Measurements from ENCODE around the gene SPAG16. TPM values are rescaled to one million over a fixed set of nuclear protein-coding genes. Genes with fewer than 3 reads are reported as not detected.
"Not testable (repeated sequence)": the region's sequence is repeated elsewhere in the genome, so short reads cannot be mapped to it uniquely, and the experiment has no call there.

SPAG16 gene
- total and polyA plus RNA-seq, 10 donors: 9.0 to 19.7 (median 12.2) TPM

DNA sequence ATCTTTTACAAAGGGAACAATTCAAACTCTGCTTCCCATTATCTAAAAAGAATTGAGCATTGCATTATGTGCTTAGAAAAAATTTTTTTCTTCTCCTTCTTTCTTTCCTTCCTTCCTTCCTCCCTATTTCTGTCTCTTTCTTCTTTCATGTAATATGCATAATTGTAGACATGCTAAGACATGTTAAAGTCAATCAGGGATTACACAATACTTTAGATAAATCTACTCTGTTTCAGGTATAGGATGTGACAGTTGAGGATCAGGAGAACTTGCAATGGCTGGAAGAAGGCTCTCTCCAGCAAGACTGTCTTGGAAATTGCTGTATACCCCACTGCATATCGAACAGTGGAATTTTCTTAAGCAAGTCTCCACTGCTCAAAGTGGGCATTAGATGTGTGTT, 9.0 kb upstream of the SPAG16 start:
- TF ChIP-seq, protein P1, sequence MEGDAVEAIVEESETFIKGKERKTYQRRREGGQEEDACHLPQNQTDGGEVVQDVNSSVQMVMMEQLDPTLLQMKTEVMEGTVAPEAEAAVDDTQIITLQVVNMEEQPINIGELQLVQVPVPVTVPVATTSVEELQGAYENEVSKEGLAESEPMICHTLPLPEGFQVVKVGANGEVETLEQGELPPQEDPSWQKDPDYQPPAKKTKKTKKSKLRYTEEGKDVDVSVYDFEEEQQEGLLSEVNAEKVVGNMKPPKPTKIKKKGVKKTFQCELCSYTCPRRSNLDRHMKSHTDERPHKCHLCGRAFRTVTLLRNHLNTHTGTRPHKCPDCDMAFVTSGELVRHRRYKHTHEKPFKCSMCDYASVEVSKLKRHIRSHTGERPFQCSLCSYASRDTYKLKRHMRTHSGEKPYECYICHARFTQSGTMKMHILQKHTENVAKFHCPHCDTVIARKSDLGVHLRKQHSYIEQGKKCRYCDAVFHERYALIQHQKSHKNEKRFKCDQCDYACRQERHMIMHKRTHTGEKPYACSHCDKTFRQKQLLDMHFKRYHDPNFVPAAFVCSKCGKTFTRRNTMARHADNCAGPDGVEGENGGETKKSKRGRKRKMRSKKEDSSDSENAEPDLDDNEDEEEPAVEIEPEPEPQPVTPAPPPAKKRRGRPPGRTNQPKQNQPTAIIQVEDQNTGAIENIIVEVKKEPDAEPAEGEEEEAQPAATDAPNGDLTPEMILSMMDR (IDR thresholded peaks at IDR 0.05 in 8 of 11, conservative IDR thresholded peaks at IDR 0.05 in 3 of 11): no peak
- TF ChIP-seq POLR2AphosphoS5 (IDR thresholded peaks at IDR 0.05): no peak
- Histone ChIP-seq H3K36me3 (no peaks in the 10 kb centered on the region), H3K27ac (no peak overlapping the region), H3K4me1 (no peaks in the 10 kb centered on the region), H3K4me3 (no peak overlapping the region), H3K27me3 (replicated peaks in 1 of 7) (no peaks in the 10 kb centered on the region), H3K9me3 (peaks cover 0 to 18% (median 12%) of the 10 kb centered on the region in 8 donors)
- WGBS, 5 donors: 79 to 93% (median 85%) methylated on average over 1 of the region's 1 CpG
- intact Hi-C loops (cut with DNase I; ENCODE audit: low total_unique reads): no loop called here
- no peak for DNase-seq

DNA sequence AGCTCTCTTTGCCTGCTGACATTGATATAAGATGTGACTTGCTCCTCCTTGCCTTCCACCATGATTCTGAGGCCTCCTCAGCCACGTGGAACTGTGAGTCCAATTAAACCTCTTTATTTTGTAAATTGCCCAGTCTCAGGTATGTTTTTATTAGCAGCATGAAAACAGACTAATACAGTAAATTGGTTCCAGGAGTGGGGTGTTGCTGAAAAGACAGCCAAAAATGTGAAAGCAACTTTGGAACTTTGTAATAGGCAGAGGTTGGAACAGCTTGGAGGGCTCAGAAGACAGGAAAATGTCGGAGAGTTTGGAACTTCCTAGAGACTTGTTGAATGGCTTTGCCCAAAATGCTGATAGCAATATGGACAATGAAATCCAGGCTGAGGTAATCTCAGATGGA, 7.1 kb upstream of the SPAG16 start:
- H3K4me3 ChIP-seq; H3K27me3 ChIP-seq (replicated peaks in 1 of 7); intact Hi-C loops (cut with DNase I; ENCODE audit: low total_unique reads); H3K36me3 ChIP-seq; H3K4me1 ChIP-seq; DNase-seq; H3K27ac ChIP-seq: not testable (repeated sequence)
- peaks cover 0 to 18% (median 12%) of the 10 kb centered on the region in 8 donors for H3K9me3 ChIP-seq
- 68 to 82% (median 74%) methylated on average over 2 of the region's 2 CpGs for WGBS, 5 donors

DNA sequence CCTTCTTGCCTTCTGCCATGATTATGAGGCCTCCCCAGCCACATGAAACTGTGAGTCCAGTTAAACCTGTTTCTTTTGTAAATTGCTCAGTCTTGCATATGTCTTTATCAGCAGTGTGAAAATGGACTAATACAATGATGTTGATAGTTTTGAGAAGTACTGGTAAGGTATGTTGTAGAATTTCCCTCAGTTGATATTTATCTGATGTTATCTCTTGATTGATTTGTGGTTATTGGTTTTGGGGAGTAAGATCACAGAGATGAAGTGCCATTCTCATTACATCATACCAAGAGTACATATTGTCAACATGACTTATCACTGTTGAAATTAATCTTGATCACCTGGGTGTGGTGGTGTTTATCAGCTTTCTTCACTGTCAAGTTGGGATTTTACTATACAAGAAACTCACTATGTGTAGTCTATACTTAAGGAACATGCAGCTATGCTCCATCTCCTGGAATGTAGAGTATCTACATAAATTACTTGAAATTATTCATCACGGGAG, 5.1 kb upstream of the SPAG16 start:
- Histone ChIP-seq H3K36me3 (no peaks in the 10 kb centered on the region), H3K27me3 (replicated peaks in 1 of 7) (no peaks in the 10 kb centered on the region), H3K9me3 (peaks cover 0 to 18% (median 12%) of the 10 kb centered on the region in 8 donors), H3K4me1 (peaks cover 0 to 14% (median 11%) of the 10 kb centered on the region in 6 donors), H3K4me3 (no peak overlapping the region), H3K27ac (no peak overlapping the region)
- intact Hi-C loops (cut with DNase I; ENCODE audit: low total_unique reads): no loop called here
- 49 to 96% (median 86%) methylated on average over 1 of the region's 1 CpG for WGBS, 5 donors
- DNase-seq: no peak
- TF ChIP-seq, protein P1 (IDR thresholded peaks at IDR 0.05 in 8 of 11, conservative IDR thresholded peaks at IDR 0.05 in 3 of 11): no peak
- TF ChIP-seq POLR2AphosphoS5 (IDR thresholded peaks at IDR 0.05): no peak
- TF ChIP-seq POLR2A (IDR thresholded peaks at IDR 0.05): no peak

DNA sequence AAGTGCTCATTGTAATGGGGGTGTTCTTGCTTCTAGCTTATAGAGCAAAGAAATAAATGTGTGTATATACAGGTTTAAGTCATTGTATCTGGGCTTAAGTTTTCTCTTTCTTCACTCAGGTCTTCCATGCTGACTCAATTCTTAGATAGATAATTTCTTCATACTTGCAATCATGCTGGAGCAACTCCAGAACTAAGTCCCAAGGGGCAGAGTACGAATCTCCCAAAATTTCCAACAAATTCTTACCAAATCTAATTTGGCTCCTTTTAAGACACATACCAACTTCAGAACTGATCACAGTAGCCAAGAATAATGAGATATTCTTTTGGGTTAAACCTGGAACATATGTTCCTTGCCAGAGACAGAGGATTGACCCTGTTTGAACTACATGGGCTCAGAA, 4.3 kb upstream of the SPAG16 start:
- no peak for DNase-seq
- WGBS, 5 donors: 82 to 93% (median 89%) methylated on average over 1 of the region's 1 CpG
- no peak overlapping the region for H3K27ac ChIP-seq
- H3K4me3 ChIP-seq: no peak overlapping the region
- peaks cover 0 to 18% (median 12%) of the 10 kb centered on the region in 8 donors for H3K9me3 ChIP-seq
- H3K36me3 ChIP-seq: no peaks in the 10 kb centered on the region
- no peaks in the 10 kb centered on the region for H3K27me3 ChIP-seq (replicated peaks in 1 of 7)
- TF ChIP-seq, protein P1 (IDR thresholded peaks at IDR 0.05 in 8 of 11, conservative IDR thresholded peaks at IDR 0.05 in 3 of 11): no peak
- no peak for TF ChIP-seq POLR2AphosphoS5 (IDR thresholded peaks at IDR 0.05)
- no peak for TF ChIP-seq POLR2A (IDR thresholded peaks at IDR 0.05)
- intact Hi-C loops (cut with DNase I; ENCODE audit: low total_unique reads): no loop called here
- peaks cover 0 to 20% (median 17%) of the 10 kb centered on the region in 6 donors for H3K4me1 ChIP-seq

DNA sequence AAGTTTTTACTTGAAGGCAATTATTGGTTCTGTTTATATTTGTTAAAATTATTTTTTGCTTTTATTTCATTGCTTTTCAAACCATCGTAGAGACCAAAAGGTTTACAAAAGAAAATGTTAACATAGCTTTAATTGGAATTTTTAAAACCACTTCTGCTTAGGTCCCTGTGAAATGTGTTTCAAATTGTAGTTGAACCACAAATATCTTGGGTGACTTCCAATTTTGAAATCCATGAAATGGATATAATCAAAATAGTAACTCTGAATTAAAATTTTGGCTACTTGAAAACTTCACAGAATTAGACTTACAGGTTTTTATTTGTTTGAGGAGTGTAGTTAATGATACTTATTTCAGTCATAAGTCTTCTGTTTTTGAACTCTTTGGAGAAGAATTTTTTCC, 3.1 kb upstream of the SPAG16 start:
- 71 to 87% (median 78%) methylated on average over 1 of the region's 1 CpG for WGBS, 5 donors
- Histone ChIP-seq H3K36me3 (no peaks in the 10 kb centered on the region), H3K9me3 (peaks cover 0 to 18% (median 12%) of the 10 kb centered on the region in 8 donors), H3K4me1 (peaks cover 0 to 29% (median 26%) of the 10 kb centered on the region in 6 donors), H3K27ac (no peak overlapping the region), H3K4me3 (no peak overlapping the region), H3K27me3 (replicated peaks in 1 of 7) (no peaks in the 10 kb centered on the region)
- no peak for DNase-seq
- intact Hi-C loops (cut with DNase I; ENCODE audit: low total_unique reads): no loop called here
- TF ChIP-seq POLR2AphosphoS5 (IDR thresholded peaks at IDR 0.05): no peak
- TF ChIP-seq, protein P1 (IDR thresholded peaks at IDR 0.05 in 8 of 11, conservative IDR thresholded peaks at IDR 0.05 in 3 of 11): no peak
- TF ChIP-seq POLR2A (IDR thresholded peaks at IDR 0.05): no peak

Data from spleen (tissue), 11 donors.